Measurements from ENCODE around the gene RPS27L. TPM values are rescaled to one million over a fixed set of nuclear protein-coding genes. Genes with fewer than 3 reads are reported as not detected.

The RPS27L gene
- total RNA-seq, 2 experiments from 2014 or later = 41.3 to 60.3 TPM

GRCh38 chr15:63178034-63178433 lies 20.8 kb upstream of the RPS27L start:
- no peaks in the 10 kb centered on the region for H3K9me3 ChIP-seq (ENCODE audit: low read length)
- no peak overlapping the region for H2AFZ ChIP-seq (ENCODE audit: low read length)
- H3K4me1 ChIP-seq (ENCODE audit: insufficient read depth, low read length, poor library complexity, severe bottlenecking) = no peaks in the 10 kb centered on the region
- no peaks in the 10 kb centered on the region for H3K79me2 ChIP-seq (ENCODE audit: insufficient read depth, low read depth, low read length)
- H3K4me2 ChIP-seq (ENCODE audit: low read length) = no peak overlapping the region
- H3K4me3 ChIP-seq (ENCODE audit: low read depth, low read length, poor library complexity, severe bottlenecking) = no peak overlapping the region
- no peaks in the 10 kb centered on the region for H3K9me2 ChIP-seq (ENCODE audit: insufficient read depth, low read length)
- H3K36me3 ChIP-seq (ENCODE audit: insufficient read depth, low read length) = no peaks in the 10 kb centered on the region
- no peaks in the 10 kb centered on the region for H4K20me1 ChIP-seq (ENCODE audit: insufficient read depth, low read length)
- intact Hi-C loops (cut with micrococcal nuclease; ENCODE audit: unreplicated experiment) = no loop called here
- BruUV-seq (replicated peaks) = no TSS peak
- POLR2A ChIA-PET = interaction anchor here (0.7 kb wide), 1 partner anchor 40 kb away, joined by 3 read pairs; no protein-coding TSS in a partner anchor
- TF ChIP-seq EZH2phosphoT487 (IDR thresholded peaks at IDR 0.05; ENCODE audit: borderline replicate concordance, low read depth, low read length) (no peak), CTCF (conservative IDR thresholded peaks at IDR 0.05; ENCODE audit: low read length) (no peak)
- CTCF ChIA-PET (ENCODE audit: unreplicated experiment) = no interaction called here
- DNase-seq (ENCODE audit: low spot score) = no peak
- H3K27ac ChIP-seq (ENCODE audit: low read depth, low read length, poor library complexity, severe bottlenecking) = no peak overlapping the region

- no TSS peak for BruUV-seq (replicated peaks)
- no peaks in the 10 kb centered on the region for H4K20me1 ChIP-seq (ENCODE audit: insufficient read depth, low read length)
- H3K79me2 ChIP-seq (ENCODE audit: insufficient read depth, low read depth, low read length) = no peaks in the 10 kb centered on the region
- TF ChIP-seq EZH2phosphoT487 (IDR thresholded peaks at IDR 0.05; ENCODE audit: borderline replicate concordance, low read depth, low read length) (no peak), CTCF (conservative IDR thresholded peaks at IDR 0.05; ENCODE audit: low read length) (no peak)
- no peaks in the 10 kb centered on the region for H3K9me3 ChIP-seq (ENCODE audit: low read length)
- intact Hi-C loops (cut with micrococcal nuclease; ENCODE audit: unreplicated experiment) = no loop called here
- no peaks in the 10 kb centered on the region for H3K36me3 ChIP-seq (ENCODE audit: insufficient read depth, low read length)
- H3K4me2 ChIP-seq (ENCODE audit: low read length) = no peak overlapping the region
- ChIA-PET CTCF (ENCODE audit: unreplicated experiment) (no interaction called here), POLR2A (interaction anchor here (1.2 kb wide), 1 partner anchor 229 kb away, joined by 3 read pairs; no protein-coding TSS in a partner anchor)
- no peak overlapping the region for H3K4me3 ChIP-seq (ENCODE audit: low read depth, low read length, poor library complexity, severe bottlenecking)
- H3K9me2 ChIP-seq (ENCODE audit: insufficient read depth, low read length) = no peaks in the 10 kb centered on the region
- no peak for DNase-seq (ENCODE audit: low spot score)
- no peaks in the 10 kb centered on the region for H3K4me1 ChIP-seq (ENCODE audit: insufficient read depth, low read length, poor library complexity, severe bottlenecking)
- no peak overlapping the region for H2AFZ ChIP-seq (ENCODE audit: low read length)
- H3K27ac ChIP-seq (ENCODE audit: low read depth, low read length, poor library complexity, severe bottlenecking) = no peak overlapping the region
Measured at GRCh38 chr15:63176302-63176701, 19.0 kb upstream of the RPS27L start.

GRCh38 chr15:63172851-63173451 lies 15.7 kb upstream of the RPS27L start:
- ChIA-PET CTCF (ENCODE audit: unreplicated experiment) (interaction anchor here (0.5 kb wide), 1 partner anchor 54 kb away, joined by 3 read pairs; no protein-coding TSS in a partner anchor), POLR2A (interaction anchor here (0.6 to 1.2 kb wide), 3 partner anchors 10 to 59 kb away, joined by 3 to 5 read pairs (median 3); no protein-coding TSS in a partner anchor)
- Histone ChIP-seq H2AFZ (ENCODE audit: low read length) (no peak overlapping the region), H3K36me3 (ENCODE audit: insufficient read depth, low read length) (no peaks in the 10 kb centered on the region), H3K4me1 (ENCODE audit: insufficient read depth, low read length, poor library complexity, severe bottlenecking) (no peaks in the 10 kb centered on the region), H3K4me2 (ENCODE audit: low read length) (no peak overlapping the region), H3K9me3 (ENCODE audit: low read length) (no peaks in the 10 kb centered on the region), H4K20me1 (ENCODE audit: insufficient read depth, low read length) (no peaks in the 10 kb centered on the region), H3K27ac (ENCODE audit: low read depth, low read length, poor library complexity, severe bottlenecking) (no peak overlapping the region), H3K4me3 (ENCODE audit: low read depth, low read length, poor library complexity, severe bottlenecking) (no peak overlapping the region), H3K9me2 (ENCODE audit: insufficient read depth, low read length) (no peaks in the 10 kb centered on the region), H3K79me2 (ENCODE audit: insufficient read depth, low read depth, low read length) (no peaks in the 10 kb centered on the region)
- DNase-seq (ENCODE audit: low spot score) = no peak
- intact Hi-C loops (cut with micrococcal nuclease; ENCODE audit: unreplicated experiment) = no loop called here
- TF ChIP-seq CTCF (conservative IDR thresholded peaks at IDR 0.05; ENCODE audit: low read length) = no peak
- TF ChIP-seq EZH2phosphoT487 (IDR thresholded peaks at IDR 0.05; ENCODE audit: borderline replicate concordance, low read depth, low read length) = no peak
- BruUV-seq (replicated peaks) = no TSS peak
